NCI-H2196 (cell line): ENCODE measurements around the gene LGI4.

Source experiments
- DNase-seq: peaks from one replicate; lab custom pipeline; 2025; ENCODE audit not compliant: unreplicated experiment; lab: John Stamatoyannopoulos, UW

The LGI4 gene

GRCh38 chr19:35134601-35135242 lies at the start of gene LGI4:
Gene LGI4, minus strand, starts transcription at chr19:35135059. Its CDS starts 379 bp downstream, at chr19:35134680.
- no peak for DNase-seq

- DNase-seq: no peak
Observed at GRCh38 chr19:35184267-35184666, 49.4 kb upstream of the LGI4 start.

- no peak for DNase-seq
Observed at GRCh38 chr19:35181387-35181786, 46.5 kb upstream of the LGI4 start.

GRCh38 chr19:35179830-35180229 lies 45.0 kb upstream of the LGI4 start:
- DNase-seq: no peak

GRCh38 chr19:35178701-35179100 lies 43.8 kb upstream of the LGI4 start:
- DNase-seq: no peak

- DNase-seq: no peak
Observed at GRCh38 chr19:35177377-35178274, 42.8 kb upstream of the LGI4 start.

- DNase-seq: no peak
Observed at GRCh38 chr19:35176181-35176570, 41.3 kb upstream of the LGI4 start.

- DNase-seq: no peak
Observed at GRCh38 chr19:35174226-35174625, 39.4 kb upstream of the LGI4 start.

- DNase-seq: no peak
Observed at GRCh38 chr19:35171730-35172129, 36.9 kb upstream of the LGI4 start.

- DNase-seq: no peak
Observed at GRCh38 chr19:35170359-35171061, 35.7 kb upstream of the LGI4 start.

GRCh38 chr19:35169221-35169995 lies 34.5 kb upstream of the LGI4 start:
- no peak for DNase-seq

- peak; percentile 27 for DNase-seq
Observed at GRCh38 chr19:35168196-35168595, 33.3 kb upstream of the LGI4 start.

- no peak for DNase-seq
Observed at GRCh38 chr19:35167251-35168119, 32.6 kb upstream of the LGI4 start.

GRCh38 chr19:35166100-35167063 lies 31.5 kb upstream of the LGI4 start:
- DNase-seq: no peak

GRCh38 chr19:35165200-35166058 lies 30.6 kb upstream of the LGI4 start:
- DNase-seq: no peak

- no peak for DNase-seq
Observed at GRCh38 chr19:35164418-35164817, 29.6 kb upstream of the LGI4 start.

- no peak for DNase-seq
Observed at GRCh38 chr19:35162471-35163326, 27.8 kb upstream of the LGI4 start.
